H1 (cell line): Measurements from ENCODE around the gene INPP5A. TPM values are rescaled to one million over a fixed set of nuclear protein-coding genes. Genes with fewer than 3 reads are reported as not detected.

Experiments used
- EZH2 ChIP-seq: fragments of 200-600 bp; sonication (generic); IDR thresholded peaks from 2 replicates; pipeline ENCODE4 v1.7.1; 2012; ENCODE audit warnings: low read depth, mild to moderate bottlenecking, moderate library complexity, low read length, inconsistent platforms; ENCODE audit not compliant: severe bottlenecking
- KDM1A ChIP-seq: fragments of 200-600, 300-600 bp; sonication (generic); IDR thresholded peaks from 2 replicates; pipeline ENCODE4 v1.7.1; 2016; ENCODE audit warnings: mild to moderate bottlenecking, low read length, borderline replicate concordance
- RBBP5 ChIP-seq: IDR thresholded peaks from 2 replicates; pipeline ENCODE4 v1.7.1; 2012; ENCODE audit warnings: low read depth, mild to moderate bottlenecking, inconsistent platforms, low read length, moderate library complexity, borderline replicate concordance
- RNF2 ChIP-seq: fragments of 200-900, 300-1000 bp; sonication (generic); IDR thresholded peaks from 2 replicates; pipeline ENCODE4 v1.7.1; 2016; ENCODE audit warnings: borderline replicate concordance, low read depth, mild to moderate bottlenecking, antibody characterized with exemption, low read length; ENCODE audit not compliant: poor library complexity, severe bottlenecking; ENCODE audit errors: missing control alignments
- SIX5 ChIP-seq: IDR thresholded peaks from 2 replicates; pipeline ENCODE4 v1.6.1; 2011; ENCODE audit warnings: mild to moderate bottlenecking, low read depth, low read length
- polyA plus RNA-seq, 7 experiments: library from polyadenylated mRNA; depleted of rRNA in 3 of 7; stranded (reverse) in 5 of 7; unstranded in 2 of 7; fragments of >200 nt in 5 of 7; fragments of 200-250 nt in 2 of 7; gene quantifications; 1 replicate in 5 of 7; 2 replicates in 1 of 7; 4 replicates in 1 of 7; pipeline versions ENCODE4 v1.2.1 to v1.2.3, GENCODE V29; 2011 to 2013; ENCODE audit warnings: missing spikeins in 2 of 7, mixed read lengths in 2 of 7
- total RNA-seq: library from RNA; stranded (reverse); fragmentation: NEBNext Ultra II Directional; extraction: Animal tissue kit (Norgen Biotek cat#: 25700); gene quantifications from 2 replicates; pipeline ENCODE4 v1.2.1, GENCODE V29; 2021

Gene INPP5A
- total and polyA plus RNA-seq, 2 of the 8 experiments (the other 6 are each of a cell fraction or from before 2014, with no cell fraction given), result 19.7 to 27.5 TPM

DNA sequence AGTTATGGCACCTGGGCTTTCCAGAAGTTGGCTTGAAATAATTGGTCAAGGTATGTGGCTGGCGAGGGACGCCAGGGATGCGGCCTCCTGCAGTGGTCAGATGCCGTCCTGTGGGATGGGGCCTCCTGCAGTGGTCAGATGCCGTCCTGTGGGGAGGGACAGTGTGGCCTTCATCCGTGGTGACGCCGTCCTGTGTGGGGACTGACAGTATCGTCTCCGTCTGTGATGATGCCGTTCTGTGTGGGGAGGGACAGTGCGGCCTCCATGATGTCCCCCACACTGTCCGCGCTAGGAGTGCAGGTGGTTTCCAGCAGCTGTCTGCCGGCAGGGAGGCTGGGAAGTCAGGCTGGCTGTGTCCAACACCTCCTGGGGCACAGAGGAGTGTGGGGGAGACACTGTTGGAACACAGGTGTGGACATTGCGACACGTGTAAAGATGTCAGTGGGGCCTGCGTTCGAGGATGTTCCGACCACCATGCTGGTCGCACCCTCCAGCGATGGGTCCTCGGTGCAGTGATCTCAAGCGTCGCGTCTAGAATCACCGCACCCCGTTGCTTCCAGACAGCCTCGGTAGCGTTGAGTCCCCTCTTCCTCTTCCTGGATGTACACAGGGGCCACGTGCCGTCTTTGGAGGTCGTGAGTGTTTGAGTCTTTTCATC is 52.6 kb downstream of the INPP5A start (continued):
- TF ChIP-seq RBBP5 (no peak), SIX5 (no peak), RNF2 (no peak), EZH2 (no peak), KDM1A (no peak)
